Kidney epithelial cell (primary cell): ENCODE data around the gene DENND1A. TPM values are rescaled to one million over a fixed set of nuclear protein-coding genes. Genes with fewer than 3 reads are reported as not detected.

ENCODE experiments used
- DNase-seq: peaks from one replicate; pipeline ENCODE4 v3.0.0-alpha.2; 2010; ENCODE audit warnings: low read depth
- H3K27me3 ChIP-seq: 2 replicates; pipeline ENCODE4 v1.6.0; 2011; ENCODE audit warnings: low read length; ENCODE audit not compliant: control insufficient read depth, insufficient read depth
- H3K36me3 ChIP-seq: 2 replicates; pipeline ENCODE4 v1.5.1; 2011; ENCODE audit warnings: low read length; ENCODE audit not compliant: control insufficient read depth, insufficient read depth
- H3K4me3 ChIP-seq: 2 replicates; pipeline ENCODE4 v1.5.1; 2011; ENCODE audit warnings: low read depth, mild to moderate bottlenecking, control low read depth, low read length
- CTCF ChIP-seq: IDR thresholded peaks from 2 replicates; pipeline ENCODE4 v1.5.1; 2011; ENCODE audit warnings: mild to moderate bottlenecking, moderate library complexity, low read length, control low read depth, inconsistent platforms; ENCODE audit not compliant: insufficient read depth, poor library complexity, severe bottlenecking
- total RNA-seq: library from RNA; depleted of rRNA; stranded (reverse); fragments of >200 nt; gene quantifications from 2 replicates; pipeline ENCODE4 v1.2.3, GENCODE V29; 2015

Gene DENND1A
- total RNA-seq, 1 donor from 2014 or later, result 14.5 TPM

- H3K36me3 ChIP-seq, result no peaks in the 10 kb centered on the region
- no peak overlapping the region for H3K4me3 ChIP-seq
- H3K27me3 ChIP-seq, result no peaks in the 10 kb centered on the region
- no peak for DNase-seq
- no peak for TF ChIP-seq CTCF
Observed at GRCh38 chr9:123511326-123512277, 418.3 kb downstream of the DENND1A start.

DNA sequence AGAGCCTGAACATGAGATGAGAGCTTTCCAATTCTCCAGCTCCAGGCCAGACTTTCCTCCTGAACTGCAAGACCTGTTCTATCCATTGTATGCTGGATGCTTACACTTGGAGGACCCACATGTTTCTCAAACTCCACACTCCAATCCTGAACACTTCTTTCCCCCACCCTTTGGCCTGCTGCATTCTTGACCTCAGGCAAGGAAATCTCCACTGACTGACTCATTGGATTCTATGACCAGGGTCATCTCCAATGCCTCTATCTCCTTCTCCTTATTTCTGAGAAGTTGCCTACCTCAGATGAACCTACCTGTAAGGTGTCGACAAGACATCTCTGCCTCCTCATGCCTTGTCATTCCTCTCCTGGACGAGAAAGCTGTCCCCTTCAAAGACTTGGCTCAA, 420.3 kb downstream of the DENND1A start:
- Histone ChIP-seq H3K36me3 (no peaks in the 10 kb centered on the region), H3K4me3 (no peak overlapping the region), H3K27me3 (no peaks in the 10 kb centered on the region)
- DNase-seq, result no peak
- TF ChIP-seq CTCF, result no peak

GRCh38 chr9:123508048-123508447, 421.9 kb downstream of the DENND1A start:
- no peak for TF ChIP-seq CTCF
- Histone ChIP-seq H3K27me3 (no peaks in the 10 kb centered on the region), H3K36me3 (no peaks in the 10 kb centered on the region), H3K4me3 (no peak overlapping the region)
- no peak for DNase-seq

DNA sequence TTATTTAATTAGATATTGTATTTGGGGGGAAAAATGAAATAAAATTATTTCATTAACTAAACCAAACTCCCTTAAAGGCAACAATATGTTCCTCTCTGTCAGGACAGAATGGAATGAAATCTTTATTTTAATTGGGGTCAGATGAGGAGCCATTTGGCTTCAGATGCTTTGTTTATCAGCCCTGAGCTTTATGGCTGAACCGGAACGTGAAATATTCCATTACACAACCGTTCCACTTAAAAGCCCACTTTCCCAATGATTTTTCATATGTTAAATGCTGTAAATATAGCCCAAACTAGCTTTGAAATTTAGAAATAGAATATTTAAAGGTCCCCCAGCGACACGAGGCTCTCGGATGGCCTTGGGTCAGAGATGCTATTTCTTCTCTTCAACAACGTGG, 424.4 kb downstream of the DENND1A start:
- no peak for DNase-seq
- TF ChIP-seq CTCF, result no peak
- Histone ChIP-seq H3K36me3 (no peaks in the 10 kb centered on the region), H3K27me3 (no peaks in the 10 kb centered on the region), H3K4me3 (no peak overlapping the region)

- no peaks in the 10 kb centered on the region for H3K36me3 ChIP-seq
- no peak for TF ChIP-seq CTCF
- H3K4me3 ChIP-seq, result no peak overlapping the region
- H3K27me3 ChIP-seq, result no peaks in the 10 kb centered on the region
- no peak for DNase-seq
Observed at GRCh38 chr9:123500336-123500735, 429.6 kb downstream of the DENND1A start.
